Activated CD4-positive, alpha-beta T cell treated with anti-CD3 and anti-CD28 coated beads, Interleukin-2, amount 50 U/mL, for 48 hours (primary cell): Measurements from ENCODE around the gene CLIC2.
"Not testable (repeated sequence)": the region's sequence is repeated elsewhere in the genome, so short reads cannot be mapped to it uniquely, and the experiment has no call there.

Source experiments
- DNase-seq, 2 experiments: peaks; one replicate each; pipeline ENCODE4 v3.0.0-alpha.2; 2020

The CLIC2 gene

DNA sequence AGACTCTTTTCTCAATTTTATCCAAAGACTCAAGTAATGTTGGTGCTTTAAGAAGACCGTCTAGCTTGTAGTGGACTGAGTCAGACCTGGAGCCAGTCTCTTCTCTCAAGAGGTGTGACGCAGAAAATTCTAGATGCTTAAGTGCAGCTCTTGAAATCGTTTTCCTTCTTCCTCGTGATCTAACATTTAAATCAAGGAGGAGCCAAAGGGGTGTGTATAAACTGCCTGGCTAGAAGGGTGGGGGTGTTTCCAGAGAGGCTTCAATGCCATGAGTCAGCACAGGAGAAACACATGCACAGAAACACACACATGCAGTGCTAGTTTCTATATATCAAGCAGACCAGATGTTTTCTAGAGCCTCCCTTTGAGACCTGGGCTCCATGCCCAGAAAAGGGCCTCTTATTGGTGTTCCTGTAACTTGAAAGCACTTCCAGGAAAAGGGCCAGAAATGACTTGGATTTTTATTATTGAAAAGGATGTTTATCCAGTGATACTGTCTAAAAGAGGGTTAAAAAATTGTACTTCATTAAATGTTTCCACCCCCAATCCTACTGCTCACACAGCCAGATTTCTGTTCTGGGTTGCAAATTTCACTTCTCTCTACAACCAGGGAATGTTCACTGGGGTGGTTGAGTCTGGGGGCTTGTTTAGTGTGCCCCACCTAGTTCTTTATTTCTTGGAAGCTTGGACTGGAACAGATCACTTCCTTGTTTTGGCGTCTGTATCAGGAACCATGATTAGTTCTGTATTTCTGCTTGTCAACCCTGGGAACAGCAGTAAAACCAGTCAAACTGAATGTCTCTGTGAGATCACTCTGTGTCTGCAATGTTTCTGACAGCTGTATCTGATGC, at the start of gene CLIC2:
Gene CLIC2, minus strand, starts transcription at position 129 of the 851 bp plus-strand sequence. CDS start 187 bp downstream, outside the sequence.
- peak in 1 of 2 experiments; percentile 3 for DNase-seq

DNA sequence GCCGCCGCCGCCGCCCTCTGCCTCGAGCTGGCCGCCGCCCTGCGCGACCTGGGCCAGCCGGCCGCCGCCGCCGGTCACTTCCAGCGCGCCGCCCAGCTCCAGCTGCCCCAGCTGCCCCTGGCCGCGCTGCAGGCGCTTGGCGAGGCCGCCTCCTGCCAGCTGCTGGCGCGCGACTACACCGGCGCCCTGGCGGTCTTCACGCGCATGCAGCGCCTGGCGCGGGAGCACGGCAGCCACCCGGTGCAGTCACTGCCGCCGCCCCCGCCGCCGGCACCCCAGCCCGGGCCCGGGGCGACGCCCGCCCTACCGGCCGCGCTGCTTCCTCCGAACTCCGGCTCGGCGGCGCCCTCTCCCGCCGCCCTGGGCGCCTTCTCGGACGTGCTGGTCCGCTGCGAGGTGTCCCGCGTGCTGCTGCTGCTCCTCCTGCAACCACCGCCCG, 48.1 kb upstream of the CLIC2 start:
- not testable (repeated sequence) for DNase-seq

GRCh38 chrX:155381843-155382528, 47.6 kb upstream of the CLIC2 start, which contains the start of gene F8A2:
F8A2 (plus strand) TSS chrX:155382095; CDS start chrX:155382115, 20 bp downstream.
- DNase-seq = not testable (repeated sequence)

DNA sequence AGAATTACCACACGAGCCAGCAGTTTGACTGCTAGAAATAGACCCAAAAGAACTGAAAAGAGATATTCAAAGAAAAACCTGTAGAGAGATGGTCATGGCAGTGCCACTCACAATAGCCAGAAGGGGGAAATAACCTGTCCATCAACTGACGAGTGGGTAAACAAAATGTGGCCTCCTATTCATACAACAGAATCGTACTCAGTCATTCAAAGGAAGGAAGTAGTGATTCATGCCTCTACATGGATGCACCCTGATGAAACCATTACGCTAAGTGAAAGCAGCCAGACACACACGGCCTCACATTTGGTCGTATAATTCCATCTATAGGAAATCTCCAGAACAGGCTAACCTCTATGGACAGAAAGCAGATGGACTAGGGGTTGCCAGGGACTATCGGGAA, 45.4 kb upstream of the CLIC2 start:
- not testable (repeated sequence) for DNase-seq

GRCh38 chrX:155373777-155374458, 39.5 kb upstream of the CLIC2 start:
- not testable (repeated sequence) for DNase-seq

DNA sequence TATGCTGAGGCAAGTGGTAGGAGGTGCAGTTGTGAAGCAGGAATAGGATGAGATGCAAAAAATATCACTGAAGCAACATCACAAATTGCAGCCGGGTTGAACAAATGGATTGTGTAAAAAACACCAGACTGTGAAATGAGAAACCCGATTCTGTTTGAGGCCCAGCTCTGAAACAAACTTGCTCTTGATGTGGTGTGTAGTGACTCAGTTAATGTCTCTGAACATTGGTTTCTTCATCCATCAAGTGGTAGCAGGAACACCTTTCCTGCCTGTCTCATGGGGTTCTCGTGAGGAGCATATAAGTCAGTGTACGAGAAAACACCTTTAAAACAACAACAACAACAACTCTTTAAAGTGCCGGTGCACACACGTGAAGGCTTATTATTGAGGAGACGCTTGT, 29.3 kb upstream of the CLIC2 start:
- DNase-seq = not testable (repeated sequence)

DNA sequence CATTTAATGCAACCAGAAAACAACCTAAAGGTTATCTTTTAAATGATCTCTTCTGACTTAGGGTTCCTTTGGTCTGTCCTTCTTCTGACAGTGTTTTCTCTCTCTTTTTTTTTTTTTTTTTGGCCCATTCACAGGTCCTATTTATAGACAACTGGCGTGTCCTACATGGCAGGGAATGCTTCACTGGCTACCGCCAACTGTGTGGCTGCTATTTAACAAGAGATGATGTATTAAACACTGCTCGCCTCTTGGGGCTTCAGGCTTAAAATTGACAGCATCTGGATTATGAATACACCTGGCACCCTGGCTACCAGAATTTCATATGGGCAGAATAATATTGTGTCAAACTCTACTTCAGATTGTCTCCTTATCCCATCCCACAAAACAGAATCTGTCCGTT, 15.0 kb upstream of the CLIC2 start:
- not testable (repeated sequence) for DNase-seq

DNA sequence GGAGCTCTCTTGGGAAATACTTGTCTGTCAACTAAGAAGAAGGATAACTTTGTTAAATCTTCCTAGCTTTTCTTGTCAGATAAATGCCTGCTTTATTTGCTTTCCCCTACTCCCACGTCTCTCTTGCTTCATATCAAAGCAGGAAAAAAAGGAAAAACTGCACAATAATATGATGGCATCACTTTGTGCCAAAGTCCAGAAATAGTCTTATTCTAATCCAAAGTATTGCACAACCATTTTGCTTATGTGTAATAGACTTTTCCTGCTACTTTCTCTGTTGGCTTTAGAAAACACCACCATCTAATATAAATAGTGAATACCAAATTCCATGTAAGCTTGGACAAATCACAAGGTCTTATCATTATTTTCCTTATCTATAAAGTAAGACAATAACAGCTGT, 11.3 kb upstream of the CLIC2 start:
- DNase-seq = not testable (repeated sequence)

GRCh38 chrX:155335337-155335712, 911 bp upstream of the CLIC2 start:
- not testable (repeated sequence) for DNase-seq

GRCh38 chrX:155333544-155334100, 792 bp downstream of the CLIC2 start:
- DNase-seq = no peak

DNA sequence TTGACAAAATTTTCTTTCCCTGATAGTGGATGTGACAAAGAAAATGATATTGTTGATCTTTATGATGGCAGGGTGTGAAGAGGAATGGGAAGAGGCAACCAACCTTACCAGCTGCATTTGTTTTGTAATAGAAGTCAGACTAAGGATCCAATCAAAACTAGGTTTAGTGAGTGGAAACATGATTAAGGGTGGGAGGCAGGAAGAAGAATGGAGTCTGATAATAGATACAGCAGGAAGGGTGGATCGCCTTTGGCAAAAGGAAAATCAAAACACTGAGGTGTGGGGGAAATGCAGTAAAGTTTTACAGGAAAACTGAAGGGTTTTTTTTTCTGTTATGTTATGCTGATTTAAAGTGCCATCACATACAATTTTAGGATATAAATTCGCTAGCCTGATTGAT, 3.4 kb downstream of the CLIC2 start:
- DNase-seq = no peak

- DNase-seq = no peak
Observed at GRCh38 chrX:155329293-155329692, 5.1 kb downstream of the CLIC2 start.

DNA sequence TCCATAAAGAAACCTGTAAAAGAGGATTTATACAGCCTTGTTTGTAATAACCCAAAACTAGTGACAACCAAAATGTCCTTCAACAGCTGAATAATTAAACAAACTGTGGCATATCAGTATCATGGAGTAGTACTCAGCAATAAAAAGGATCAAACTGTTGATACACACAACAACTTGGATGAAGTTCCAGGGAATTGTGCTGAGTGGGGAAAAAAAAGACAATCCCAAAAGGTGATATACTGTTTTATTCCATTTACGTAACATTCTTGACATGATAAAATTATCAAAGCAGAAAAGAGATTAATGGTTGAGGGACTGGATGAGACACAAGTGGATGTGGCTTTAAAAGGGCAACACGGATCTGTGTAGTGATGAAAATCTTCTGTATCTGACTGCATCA, 7.8 kb downstream of the CLIC2 start:
- no peak for DNase-seq

DNA sequence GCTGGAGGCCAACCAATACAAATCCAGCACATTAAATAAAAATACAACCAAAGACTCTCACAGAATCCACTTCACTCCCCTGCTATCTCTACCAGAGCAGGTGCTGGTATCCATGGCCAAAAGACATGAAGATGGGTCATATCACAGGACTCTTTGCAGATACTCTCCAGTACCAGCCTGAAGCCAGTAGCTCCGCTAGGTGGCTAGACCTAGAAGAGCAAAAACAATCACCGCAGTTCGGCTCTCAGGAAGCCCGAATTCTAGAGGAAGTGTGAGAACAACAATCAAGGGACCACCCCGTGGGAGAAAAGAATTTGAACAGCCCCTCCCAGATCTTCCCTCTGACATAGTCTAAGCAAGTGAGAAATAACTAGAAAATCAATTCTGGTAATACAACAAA, 20.2 kb downstream of the CLIC2 start:
- DNase-seq = no peak

- no peak for DNase-seq
Observed at GRCh38 chrX:155313766-155314165, 20.6 kb downstream of the CLIC2 start.

DNA sequence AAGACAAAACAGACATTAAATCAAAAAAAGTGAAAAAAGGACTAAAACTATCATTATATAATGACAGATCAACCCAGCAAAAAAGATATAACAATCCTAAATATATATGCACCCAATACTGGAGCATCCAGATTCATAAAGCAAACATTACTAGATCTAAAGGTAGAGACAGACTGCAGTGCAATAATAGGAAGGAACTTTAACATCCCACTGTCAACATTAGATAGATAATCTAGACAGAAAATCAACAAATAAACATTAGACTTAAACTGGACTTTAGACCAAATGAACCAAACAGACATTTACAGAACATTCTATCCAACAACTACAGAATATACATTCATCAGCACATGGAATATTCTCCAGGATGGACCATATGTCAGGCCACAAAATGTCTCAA, 40.6 kb downstream of the CLIC2 start:
- no peak for DNase-seq

DNA sequence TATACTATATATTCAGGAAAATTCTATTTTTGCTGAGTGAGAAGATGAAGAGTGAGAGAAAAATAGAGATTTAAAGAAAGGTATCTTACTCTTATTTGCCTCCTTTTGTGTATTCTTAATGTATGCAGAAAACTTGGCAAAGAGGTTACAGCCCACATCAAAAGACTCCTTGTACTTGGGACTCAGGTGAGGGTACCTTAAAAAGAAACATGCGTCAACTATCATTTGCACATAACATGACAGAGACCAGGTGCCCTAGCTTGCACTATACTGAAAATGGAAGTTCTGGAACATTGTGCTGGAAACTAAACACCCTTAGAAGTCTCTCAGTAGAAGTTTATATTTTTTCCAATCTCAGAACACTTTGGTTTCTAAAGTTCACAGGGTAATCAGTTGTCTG, 54.5 kb downstream of the CLIC2 start:
- DNase-seq = no peak

DNA sequence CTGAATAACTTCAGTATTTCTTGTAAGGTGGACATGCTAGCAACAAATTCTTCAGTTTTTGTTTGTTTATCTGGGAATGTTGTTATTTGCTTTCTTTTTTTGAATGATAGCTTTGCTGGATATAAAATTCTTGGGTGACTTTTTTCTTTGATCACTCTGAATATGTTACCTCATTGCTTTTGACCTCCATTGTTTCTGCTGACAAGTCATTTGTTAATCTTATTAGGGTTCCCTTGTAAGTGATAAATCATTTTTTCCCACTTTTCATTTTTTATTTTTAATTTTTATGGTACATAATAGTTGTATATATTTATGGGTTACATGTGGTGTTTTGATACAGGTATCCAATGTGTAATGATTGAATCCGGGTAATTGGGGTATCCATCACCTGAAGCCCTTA, 63.4 kb downstream of the CLIC2 start:
- DNase-seq = no peak

DNA sequence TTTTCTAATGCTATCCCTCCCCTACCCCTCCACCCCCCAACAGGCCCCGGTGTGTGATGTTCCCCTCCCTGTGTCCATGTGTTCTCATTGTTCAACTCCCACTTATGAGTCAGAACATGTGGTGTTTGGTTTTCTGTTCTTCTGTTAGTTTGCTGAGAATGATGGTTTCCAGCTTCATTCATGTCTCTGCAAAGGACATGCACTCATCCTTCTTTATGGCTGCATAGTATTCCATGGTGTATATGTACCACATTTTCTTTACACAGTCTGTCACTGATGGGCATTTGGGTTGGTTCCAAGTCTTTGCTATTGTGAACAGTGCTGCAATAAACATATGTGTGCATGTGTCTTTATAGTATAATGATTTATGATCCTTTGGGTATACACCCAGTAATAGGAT, 66.4 kb downstream of the CLIC2 start:
- DNase-seq = not testable (repeated sequence)

- no peak for DNase-seq
Observed at GRCh38 chrX:155266439-155266838, 68.0 kb downstream of the CLIC2 start.

- DNase-seq = peak; percentile 74 to 78
Observed at GRCh38 chrX:155263854-155264628, 70.4 kb downstream of the CLIC2 start, which contains the start of gene RAB39B. RAB39B (minus strand) TSS chrX:155264491; CDS start chrX:155264288, 203 bp downstream.
